Heart left ventricle (tissue), 16 donors: ENCODE results near the gene PTPRM. TPM values are rescaled to one million over a fixed set of nuclear protein-coding genes. Genes with fewer than 3 reads are reported as not detected.
A peak's percentile ranks its signal among the peaks of the same experiment; 100 is the strongest.

Experiments
- ATAC-seq, 4 donors: fragments of 200-7000 bp; cut with Tn5 transposase; one replicate each; pipeline ENCODE4 v1.9.1; 2020 to 2022; ENCODE audit warnings: moderate library complexity in 4 of 4, mild to moderate bottlenecking in 3 of 4, moderate number of reproducible peaks in 1 of 4
- DNase-seq, 5 donors: peaks; one replicate each; pipeline ENCODE4 v3.0.0-alpha.2; 2020
- H3K27ac ChIP-seq, 12 donors: fragments of 200-600 bp; sonication (generic) in 4 of 12; one replicate each; pipeline versions ENCODE4 v1.5.0 to v1.8.0; 2016 to 2022; ENCODE audit warnings: mild to moderate bottlenecking in 2 of 12
- H3K27me3 ChIP-seq, 9 donors: fragments of 200-600 bp; sonication (generic) in 2 of 9; one replicate each; pipeline versions ENCODE4 v1.5.1 to v1.8.0; 2016 to 2022; ENCODE audit warnings: mild to moderate bottlenecking in 3 of 9
- H3K36me3 ChIP-seq, 9 donors: fragments of 200-600 bp; sonication (generic) in 2 of 9; one replicate each; pipeline versions ENCODE4 v1.5.0 to v1.8.0; 2018 to 2022; ENCODE audit warnings: mild to moderate bottlenecking in 2 of 9
- H3K4me1 ChIP-seq, 12 donors: fragments of 200-600 bp; sonication (generic) in 4 of 12; one replicate each; pipeline versions ENCODE4 v1.5.0 to v1.8.0; 2016 to 2022; ENCODE audit warnings: mild to moderate bottlenecking in 3 of 12
- H3K4me3 ChIP-seq, 12 donors: fragments of 200-600 bp; sonication (generic) in 4 of 12; one replicate each; pipeline versions ENCODE4 v1.5.0 to v1.8.0; 2017 to 2022; ENCODE audit warnings: mild to moderate bottlenecking in 9 of 12, moderate library complexity in 4 of 12
- H3K9me3 ChIP-seq, 12 donors: fragments of 200-600 bp; sonication (generic) in 4 of 12; one replicate each; pipeline versions ENCODE4 v1.5.0 to v1.8.0; 2016 to 2022; ENCODE audit warnings: mild to moderate bottlenecking in 1 of 12
- POLR2A ChIP-seq, 2 donors: fragments of 450-650 bp; IDR thresholded peaks; one replicate each; pipeline ENCODE4 v1.6.1; 2017; ENCODE audit warnings: antibody characterized with exemption in 2 of 2, mild to moderate bottlenecking in 2 of 2, moderate library complexity in 2 of 2
- WGBS, 4 donors: extraction: QIAGEN DNeasy Blood & Tissue Kit in 2 of 4; methylation state at CpG; one replicate each; pipeline versions ENCODE4 v1.1.5 to v1.1.7; 2013 to 2018; 5-methylcytosine and 5-hydroxymethylcytosine counted together
- intact Hi-C, 10 donors: fragments of 100-400 bp; cut with DNase I; formaldehyde crosslinking; loops; one replicate each; pipeline versions ENCODE4 v1.11.1 to v1.14.2; 2022
- polyA plus RNA-seq, 2 donors: library from polyadenylated mRNA; stranded (reverse); fragments of 200-250 nt; gene quantifications; one replicate each; pipeline ENCODE4 v1.2.3, GENCODE V29; 2013
- total RNA-seq, 9 donors: library from RNA; depleted of rRNA in 2 of 9; stranded (reverse); fragments of >200 nt in 2 of 9; fragmentation: NEBNext Ultra II Directional in 3 of 9; extraction: Animal tissue kit (Norgen Biotek cat#: 25700) in 3 of 9; gene quantifications; one replicate each; pipeline versions ENCODE4 v1.1.0 to v1.2.4, GENCODE V29; 2016 to 2023
- TF ChIP-seq, protein P1 (sequence below), 12 donors: fragments of 200-600 bp; sonication (generic) in 4 of 12; IDR thresholded peaks; one replicate each; pipeline versions ENCODE4 v1.5.0 to v1.8.0; 2018 to 2022; ENCODE audit warnings: antibody characterized with exemption in 12 of 12, mild to moderate bottlenecking in 5 of 12
- donor health status: ischemic (EF 13 %, LVEDD 7.1; RV severe dilation, severe dysfunction).
- donor health status: healthy with polysubstance abuse.
- donor health status: DM: no; HTN: yes; CAD: no.
- donor health status: DM: no; HTN: no; CAD: no.
- donor health status: ischemic (EF 25% LVEDD 6.9; RV normal size, moderate dysfunction).
- donor health status: ischemic (EF 25% LVEDD 5.7; RV mildly dilated, moderate dysfunction).
- donor health status: healthy.
- donor health status: DM: yes; HTN: yes; CAD: no.
- donor health status: ischemic (EF 35%, LVEDD 5.7; RV mildly dilated, moderate dysfunction).
- donor health status: nonischemic (EF 11% LVEDD 7.7; RV severe dilation, severe dysfunction).
- donor health status: DM: yes; HTN: yes; CAD: no.
- donor health status: PGD.
- donor health status: ischemic (EF 29% LVEDD 5.4; RV normal size, mild dysfunction).
- donor health status: nonischemic (EF 23%, LVEDD 6.1; RV moderate dilation, normal function).

PTPRM gene
- total and polyA plus RNA-seq, 11 donors = 93.8 to 186 (median 123) TPM

DNA sequence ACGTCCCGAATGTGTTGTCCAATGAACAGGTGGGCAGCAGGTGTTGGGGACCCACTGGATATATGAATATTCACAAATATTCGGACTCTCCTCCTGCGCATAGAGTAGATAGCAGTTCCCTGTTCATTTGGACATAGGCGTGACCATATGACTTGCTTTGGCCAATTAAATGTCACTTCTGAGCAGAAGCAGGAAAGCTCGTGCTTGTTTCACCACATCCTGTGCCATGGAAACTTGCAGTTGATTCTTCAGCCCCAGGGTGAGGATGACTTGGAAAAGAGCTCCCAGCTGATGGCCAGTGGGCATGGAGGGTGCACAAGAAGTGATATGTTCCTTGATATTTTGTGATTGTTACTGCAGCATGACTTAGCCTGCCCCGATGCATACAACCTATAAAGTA, 52.6 kb downstream of the PTPRM start:
- intact Hi-C loops = loop anchor here in 2 of 10 donors (5.0 kb wide), 2 partner anchors 42 to 48 kb away; no protein-coding TSS in a partner anchor
- TF ChIP-seq, protein P1, sequence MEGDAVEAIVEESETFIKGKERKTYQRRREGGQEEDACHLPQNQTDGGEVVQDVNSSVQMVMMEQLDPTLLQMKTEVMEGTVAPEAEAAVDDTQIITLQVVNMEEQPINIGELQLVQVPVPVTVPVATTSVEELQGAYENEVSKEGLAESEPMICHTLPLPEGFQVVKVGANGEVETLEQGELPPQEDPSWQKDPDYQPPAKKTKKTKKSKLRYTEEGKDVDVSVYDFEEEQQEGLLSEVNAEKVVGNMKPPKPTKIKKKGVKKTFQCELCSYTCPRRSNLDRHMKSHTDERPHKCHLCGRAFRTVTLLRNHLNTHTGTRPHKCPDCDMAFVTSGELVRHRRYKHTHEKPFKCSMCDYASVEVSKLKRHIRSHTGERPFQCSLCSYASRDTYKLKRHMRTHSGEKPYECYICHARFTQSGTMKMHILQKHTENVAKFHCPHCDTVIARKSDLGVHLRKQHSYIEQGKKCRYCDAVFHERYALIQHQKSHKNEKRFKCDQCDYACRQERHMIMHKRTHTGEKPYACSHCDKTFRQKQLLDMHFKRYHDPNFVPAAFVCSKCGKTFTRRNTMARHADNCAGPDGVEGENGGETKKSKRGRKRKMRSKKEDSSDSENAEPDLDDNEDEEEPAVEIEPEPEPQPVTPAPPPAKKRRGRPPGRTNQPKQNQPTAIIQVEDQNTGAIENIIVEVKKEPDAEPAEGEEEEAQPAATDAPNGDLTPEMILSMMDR (IDR thresholded peaks at IDR 0.05) = no peak
- no peak for TF ChIP-seq POLR2A (IDR thresholded peaks at IDR 0.05)
- no peaks in the 10 kb centered on the region for H3K9me3 ChIP-seq
- peak overlapping the region in 2 of 12 donors; percentile 30 to 39 for H3K4me3 ChIP-seq
- peaks cover 17 to 99% (median 71%) of the 10 kb centered on the region in 12 donors for H3K4me1 ChIP-seq
- no peaks in the 10 kb centered on the region for H3K27me3 ChIP-seq
- no peak for DNase-seq
- WGBS, 4 donors = 50 to 68% (median 61%) methylated on average over 7 of the region's 7 CpGs
- ATAC-seq = peak in 2 of 4 donors; percentile 21 to 23
- peak overlapping the region in 4 of 12 donors; percentile 62 to 73 (median 70) for H3K27ac ChIP-seq
- no peaks in the 10 kb centered on the region for H3K36me3 ChIP-seq

DNA sequence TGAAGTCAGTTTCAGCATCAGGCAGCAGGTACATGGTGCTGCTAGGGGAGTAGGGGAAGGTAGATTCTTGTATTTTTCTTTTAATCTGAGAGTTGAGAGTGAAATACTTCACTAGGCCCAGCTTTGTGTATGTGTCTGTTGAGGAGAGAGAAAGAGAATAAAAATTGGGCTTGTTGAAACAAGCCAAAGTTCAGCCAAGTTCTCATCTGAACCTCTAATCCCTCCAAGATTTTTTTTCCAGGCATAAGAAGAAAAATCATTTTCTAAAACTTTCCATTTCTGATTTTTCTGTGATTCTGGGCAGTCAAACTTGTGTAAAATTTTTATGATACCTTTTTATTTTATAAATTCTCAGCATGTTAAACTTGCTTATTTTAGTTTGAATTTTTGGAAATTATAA, 55.6 kb downstream of the PTPRM start:
- no peaks in the 10 kb centered on the region for H3K36me3 ChIP-seq
- DNase-seq (no peak), ATAC-seq (no peak)
- H3K27ac ChIP-seq = peak overlapping the region in 1 of 12 donors; percentile 36
- no peaks in the 10 kb centered on the region for H3K9me3 ChIP-seq
- no peaks in the 10 kb centered on the region for H3K27me3 ChIP-seq
- H3K4me3 ChIP-seq = no peak overlapping the region
- intact Hi-C loops = loop anchor here in 1 of 10 donors (5.0 kb wide), 1 partner anchor 45 kb away; no protein-coding TSS in a partner anchor
- peaks cover 26 to 97% (median 68%) of the 10 kb centered on the region in 12 donors for H3K4me1 ChIP-seq
- TF ChIP-seq, protein P1 (IDR thresholded peaks at IDR 0.05) = no peak
- no peak for TF ChIP-seq POLR2A (IDR thresholded peaks at IDR 0.05)

DNA sequence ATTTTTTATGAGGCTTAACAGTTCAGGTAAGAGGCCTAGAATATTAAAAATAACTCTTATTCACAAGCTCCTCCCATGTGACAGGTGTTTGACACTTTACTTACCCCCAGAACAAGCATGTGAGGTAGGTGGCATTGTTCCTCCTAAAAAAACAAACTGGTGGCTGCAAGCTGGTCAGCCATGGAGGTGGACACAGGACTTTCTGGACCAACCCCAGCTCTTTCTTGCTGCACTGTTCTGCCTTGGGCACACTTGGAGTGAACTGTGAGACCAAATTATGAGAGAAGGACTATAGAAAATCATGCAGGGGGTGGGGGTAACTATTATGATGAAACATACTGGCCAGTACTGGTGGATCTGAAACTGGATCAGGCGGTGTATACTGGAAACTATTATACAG, 56.6 kb downstream of the PTPRM start:
- no peaks in the 10 kb centered on the region for H3K27me3 ChIP-seq
- TF ChIP-seq, protein P1 (IDR thresholded peaks at IDR 0.05) = no peak
- no peak for TF ChIP-seq POLR2A (IDR thresholded peaks at IDR 0.05)
- H3K9me3 ChIP-seq = no peaks in the 10 kb centered on the region
- ATAC-seq (no peak), DNase-seq (no peak)
- H3K4me3 ChIP-seq = no peak overlapping the region
- no peaks in the 10 kb centered on the region for H3K36me3 ChIP-seq
- WGBS, 4 donors = 75 to 90% (median 86%) methylated on average over 1 of the region's 1 CpG
- intact Hi-C loops = loop anchor here in 2 of 10 donors (2.0 to 5.0 kb wide), 2 partner anchors 46 to 57 kb away; no protein-coding TSS in a partner anchor
- H3K27ac ChIP-seq = peak overlapping the region in 2 of 12 donors; percentile 6 to 7
- H3K4me1 ChIP-seq = peaks cover 23 to 97% (median 64%) of the 10 kb centered on the region in 12 donors

DNA sequence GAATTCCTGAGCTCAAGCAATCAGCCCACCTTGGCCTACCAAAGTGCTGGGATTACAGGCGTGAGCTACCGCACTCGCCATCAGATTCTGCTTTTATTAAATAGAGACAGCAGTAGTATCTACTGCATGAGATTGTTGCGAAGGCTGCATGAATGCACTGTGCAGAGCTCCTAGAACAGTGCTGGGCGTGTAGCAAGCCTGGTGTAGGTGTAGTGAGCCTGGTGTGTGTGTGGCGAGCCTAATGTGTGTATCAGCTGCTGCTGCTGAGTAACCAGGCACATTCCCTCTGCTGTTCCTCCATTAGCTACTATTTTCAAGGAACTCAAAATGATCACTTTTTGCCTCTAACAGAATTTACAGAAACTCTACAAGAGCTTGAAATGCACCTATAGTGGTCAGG, 57.6 kb downstream of the PTPRM start:
- ATAC-seq = no peak
- Histone ChIP-seq H3K4me1 (peaks cover 18 to 93% (median 57%) of the 10 kb centered on the region in 12 donors), H3K4me3 (no peak overlapping the region), H3K27ac (peak overlapping the region in 1 of 12 donors; percentile 2), H3K27me3 (no peaks in the 10 kb centered on the region), H3K36me3 (no peaks in the 10 kb centered on the region), H3K9me3 (no peaks in the 10 kb centered on the region)
- TF ChIP-seq, protein P1 (IDR thresholded peaks at IDR 0.05) = no peak
- no peak for TF ChIP-seq POLR2A (IDR thresholded peaks at IDR 0.05)
- intact Hi-C loops = loop anchor here in 2 of 10 donors (2.0 to 5.0 kb wide), 2 partner anchors 47 to 56 kb away; no protein-coding TSS in a partner anchor
- 94 to 97% (median 95%) methylated on average over 6 of the region's 6 CpGs for WGBS, 4 donors
- no peak for DNase-seq
